Thymus (tissue), 11 donors: Measurements from ENCODE around the gene RGL2. TPM values are rescaled to one million over a fixed set of nuclear protein-coding genes. Genes with fewer than 3 reads are reported as not detected.

ENCODE experiments used
- DNase-seq, 9 donors: peaks; one replicate each; pipeline ENCODE4 v3.0.0-alpha.2; 2013; ENCODE audit warnings: low spot score in 9 of 9, low read depth in 6 of 9, missing footprints in 1 of 9
- H3K27ac ChIP-seq, 2 donors: one replicate each; pipeline ENCODE4 v1.5.1; 2013; ENCODE audit warnings: control low read depth in 1 of 2, low read depth in 1 of 2, low read length in 1 of 2, mild to moderate bottlenecking in 1 of 2, moderate library complexity in 1 of 2
- H3K27me3 ChIP-seq, 2 donors: one replicate each; pipeline ENCODE4 v1.5.1; 2013; ENCODE audit warnings: low read length in 1 of 2; ENCODE audit not compliant: control insufficient read depth in 2 of 2, insufficient read depth in 1 of 2
- H3K36me3 ChIP-seq, 2 donors: one replicate each; pipeline ENCODE4 v1.5.1; 2013; ENCODE audit warnings: low read length in 1 of 2, mild to moderate bottlenecking in 1 of 2, moderate library complexity in 1 of 2; ENCODE audit not compliant: control insufficient read depth in 2 of 2, insufficient read depth in 2 of 2
- H3K4me1 ChIP-seq, 2 donors: one replicate each; pipeline ENCODE4 v1.5.1; 2013; ENCODE audit warnings: low read length in 2 of 2; ENCODE audit not compliant: control insufficient read depth in 2 of 2, insufficient read depth in 2 of 2
- H3K4me3 ChIP-seq, 2 donors: one replicate each; pipeline ENCODE4 v1.5.1; 2013; ENCODE audit warnings: low read length in 2 of 2, control low read depth in 1 of 2, mild to moderate bottlenecking in 1 of 2
- H3K9me3 ChIP-seq, 2 donors: one replicate each; pipeline ENCODE4 v1.5.1; 2013; ENCODE audit warnings: low read length in 1 of 2, mild to moderate bottlenecking in 1 of 2; ENCODE audit not compliant: control insufficient read depth in 2 of 2, insufficient read depth in 1 of 2
- WGBS: extraction: QIAGEN DNeasy Blood & Tissue Kit; methylation state at CpG from one replicate; pipeline ENCODE4 v1.1.7; 2013; 5-methylcytosine and 5-hydroxymethylcytosine counted together
- polyA plus RNA-seq: library from polyadenylated mRNA; stranded (reverse); fragments of 200-250 nt; gene quantifications from one replicate; pipeline ENCODE4 v1.2.3, GENCODE V29; 2013
- total RNA-seq: library from RNA; stranded (reverse); fragments of 120-200 nt; gene quantifications from one replicate; pipeline ENCODE4 v1.2.4, GENCODE V29; 2013
- donor health status: healthy.

The RGL2 gene
- total and polyA plus RNA-seq, 2 donors, result 19.9 to 120 TPM

DNA sequence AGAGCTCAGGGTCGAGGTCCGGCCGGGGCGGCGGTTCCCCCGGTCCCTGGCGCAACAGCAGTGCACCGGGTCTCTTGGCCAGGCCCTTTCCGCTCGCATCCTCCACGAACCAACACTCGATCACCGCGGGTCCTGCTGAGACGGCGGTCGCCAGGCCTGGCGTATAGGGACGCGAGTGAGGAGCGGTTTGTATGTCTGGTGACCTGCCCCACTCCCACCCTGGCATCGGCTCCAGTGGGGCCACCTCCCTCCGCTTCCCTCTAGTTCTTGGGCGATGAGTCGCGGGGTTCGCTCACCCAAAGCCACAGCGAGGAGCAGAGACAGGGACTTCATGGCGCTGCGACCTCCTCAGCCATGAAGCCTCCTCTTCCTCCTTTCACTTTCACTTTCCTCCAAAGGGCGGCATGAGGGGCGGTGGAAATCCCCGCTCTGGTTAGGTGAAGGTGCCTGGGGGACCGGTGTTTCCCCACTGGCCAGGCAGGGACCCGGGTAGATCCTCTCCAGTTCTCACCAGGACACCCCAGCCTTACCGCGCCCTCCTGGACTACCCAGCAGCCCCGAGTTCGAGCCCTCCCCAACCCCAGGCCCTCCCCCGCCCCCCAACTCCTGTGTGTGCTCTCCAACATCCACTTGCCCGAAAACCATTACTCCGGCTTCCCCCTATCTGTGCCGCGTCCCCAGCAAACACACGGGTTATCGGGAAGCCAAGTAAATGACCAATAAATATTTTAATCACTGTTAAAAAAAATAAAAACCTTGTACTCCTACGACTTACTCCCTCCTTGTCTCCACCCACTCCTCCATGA is 15.2 kb upstream of the RGL2 start, which contains the start of gene TAPBP:
TAPBP (minus strand) TSS at position 370 of the 806 bp plus-strand sequence; CDS start at position 333, 37 bp downstream.
- DNase-seq, result peak in 7 of 9 donors; percentile 56 to 90 (median 75)
- H3K36me3 ChIP-seq, result peaks cover 5 to 31% of the 10 kb centered on the region in 2 donors
- peaks cover 0 to 4% of the 10 kb centered on the region in 2 donors for H3K9me3 ChIP-seq
- H3K27me3 ChIP-seq, result no peaks in the 10 kb centered on the region
- H3K27ac ChIP-seq, result peak within 1 kb of the TSS; percentile 92 to 98
- H3K4me1 ChIP-seq, result peaks cover 16 to 43% of the 10 kb centered on the region in 2 donors
- H3K4me3 ChIP-seq, result peak within 1 kb of the TSS; percentile 65 to 94
- under 1% methylated on average over 47 of the region's 47 CpGs for WGBS

GRCh38 chr6:33313105-33313708 is 14.5 kb upstream of the RGL2 start:
- Histone ChIP-seq H3K4me3 (peak overlapping the region; percentile 65 to 94), H3K36me3 (peaks cover 6 to 32% of the 10 kb centered on the region in 2 donors), H3K27me3 (no peaks in the 10 kb centered on the region), H3K4me1 (peaks cover 16 to 36% of the 10 kb centered on the region in 2 donors), H3K27ac (peak overlapping the region; percentile 92 to 98), H3K9me3 (peaks cover 0 to 4% of the 10 kb centered on the region in 2 donors)
- DNase-seq, result peak in 4 of 9 donors; percentile 33 to 69 (median 44)
- under 1% methylated on average over 33 of the region's 33 CpGs for WGBS

DNA sequence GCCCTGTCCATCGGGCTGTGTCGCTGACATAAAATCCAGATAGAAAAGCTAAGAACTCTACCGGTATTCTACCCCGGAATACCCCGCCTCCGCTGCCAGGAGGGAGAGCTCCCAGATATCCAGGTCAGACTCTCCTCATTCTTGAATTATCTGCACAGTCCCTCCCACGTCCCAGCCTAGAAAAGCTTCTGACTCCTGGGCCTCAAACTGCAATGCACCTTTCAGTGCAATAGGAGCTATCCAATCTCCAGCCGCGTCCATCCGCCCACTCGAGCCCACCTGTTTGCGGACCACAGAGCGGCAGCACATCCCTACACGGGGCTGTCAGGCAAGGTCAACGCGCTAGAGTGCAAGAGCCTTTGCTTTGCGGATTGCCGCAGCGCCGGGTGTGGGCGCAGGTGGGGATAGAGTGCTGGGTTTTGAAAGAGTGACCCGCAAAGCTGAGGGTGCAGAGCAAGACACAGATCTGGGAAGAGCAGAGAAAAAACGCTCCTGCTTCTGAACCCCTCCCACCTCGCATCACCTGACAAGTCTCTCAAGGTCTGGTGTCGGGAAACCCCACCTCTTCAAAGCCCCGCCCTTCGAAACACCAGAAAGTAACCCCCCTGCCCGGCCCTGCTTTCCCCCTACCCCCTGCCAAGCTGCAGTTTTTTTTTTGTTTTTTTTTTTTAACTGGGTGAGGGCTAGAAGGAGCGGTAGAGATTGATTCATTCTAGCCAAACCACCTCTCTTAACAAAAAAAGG is 13.8 kb upstream of the RGL2 start:
- H3K27ac ChIP-seq, result peak overlapping the region; percentile 92 to 98
- peaks cover 0 to 4% of the 10 kb centered on the region in 2 donors for H3K9me3 ChIP-seq
- peaks cover 8 to 33% of the 10 kb centered on the region in 2 donors for H3K36me3 ChIP-seq
- peak in 7 of 9 donors; percentile 62 to 92 (median 79) for DNase-seq
- H3K4me1 ChIP-seq, result peaks cover 16 to 34% of the 10 kb centered on the region in 2 donors
- H3K4me3 ChIP-seq, result peak overlapping the region; percentile 65 to 94
- no peaks in the 10 kb centered on the region for H3K27me3 ChIP-seq
- 20% methylated on average over 29 of the region's 29 CpGs for WGBS

DNA sequence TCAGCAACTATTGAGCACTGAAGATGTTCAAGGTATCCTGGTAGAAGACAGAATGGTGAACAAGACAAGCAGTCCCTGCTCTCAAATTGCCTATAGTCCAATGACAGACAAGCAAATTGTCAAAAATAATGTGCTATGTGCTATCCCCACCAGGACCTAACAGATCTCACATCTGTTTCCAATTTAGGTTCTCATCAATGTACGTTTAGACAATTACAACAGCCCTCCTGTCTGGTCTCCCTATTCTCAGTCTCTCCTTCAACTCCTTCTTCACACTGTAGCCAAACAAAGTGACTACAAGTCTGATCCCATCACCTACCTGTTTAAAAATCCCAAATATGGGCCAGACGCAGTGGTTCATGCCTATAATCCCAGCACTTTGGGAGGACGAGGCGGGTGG is 7.6 kb upstream of the RGL2 start:
- 96% methylated on average over 4 of the region's 4 CpGs for WGBS
- H3K4me1 ChIP-seq, result no peaks in the 10 kb centered on the region
- no peaks in the 10 kb centered on the region for H3K9me3 ChIP-seq
- H3K36me3 ChIP-seq, result peaks cover 40 to 70% of the 10 kb centered on the region in 2 donors
- H3K4me3 ChIP-seq, result no peak overlapping the region
- DNase-seq, result no peak
- H3K27me3 ChIP-seq, result no peaks in the 10 kb centered on the region
- no peak overlapping the region for H3K27ac ChIP-seq

GRCh38 chr6:33305052-33305451 is 6.3 kb upstream of the RGL2 start:
- Histone ChIP-seq H3K27ac (no peak overlapping the region), H3K9me3 (no peaks in the 10 kb centered on the region), H3K4me1 (peaks cover under 1 to 5% of the 10 kb centered on the region in 2 donors), H3K27me3 (no peaks in the 10 kb centered on the region), H3K4me3 (no peak overlapping the region), H3K36me3 (peaks cover 38 to 63% of the 10 kb centered on the region in 2 donors)
- no peak for DNase-seq
- 97% methylated on average over 8 of the region's 8 CpGs for WGBS

DNA sequence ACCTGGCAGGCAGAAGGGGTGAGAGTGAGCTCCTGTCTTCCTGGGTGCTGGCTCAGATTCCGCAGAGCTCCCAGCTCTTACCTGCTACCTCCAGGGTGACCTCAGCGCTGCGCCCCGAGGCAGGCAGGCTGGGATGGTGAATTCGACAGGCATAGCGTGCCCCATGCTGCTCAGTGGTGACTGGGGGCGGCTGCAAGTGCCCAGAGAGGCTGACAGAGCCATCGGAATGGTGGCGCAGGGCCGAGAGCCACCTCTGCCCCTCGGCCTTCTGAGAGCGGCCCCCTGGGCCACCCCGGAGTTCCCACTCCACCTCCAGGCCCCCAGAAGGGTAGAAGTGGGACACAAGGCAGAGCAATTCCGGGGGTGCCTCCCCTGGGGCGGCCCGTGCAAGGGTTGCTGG is 5.5 kb upstream of the RGL2 start:
- Histone ChIP-seq H3K9me3 (no peaks in the 10 kb centered on the region), H3K36me3 (peaks cover 38 to 58% of the 10 kb centered on the region in 2 donors), H3K4me1 (peaks cover 3 to 11% of the 10 kb centered on the region in 2 donors), H3K27me3 (no peaks in the 10 kb centered on the region), H3K4me3 (no peak overlapping the region), H3K27ac (no peak overlapping the region)
- WGBS, result 97% methylated on average over 16 of the region's 16 CpGs
- DNase-seq, result no peak

GRCh38 chr6:33301877-33302276 is 3.1 kb upstream of the RGL2 start:
- peaks cover 37 to 49% of the 10 kb centered on the region in 2 donors for H3K36me3 ChIP-seq
- DNase-seq, result no peak
- over 99% methylated on average over 3 of the region's 3 CpGs for WGBS
- no peak overlapping the region for H3K4me3 ChIP-seq
- H3K27ac ChIP-seq, result no peak overlapping the region
- H3K27me3 ChIP-seq, result no peaks in the 10 kb centered on the region
- peaks cover 12 to 24% of the 10 kb centered on the region in 2 donors for H3K4me1 ChIP-seq
- no peaks in the 10 kb centered on the region for H3K9me3 ChIP-seq

DNA sequence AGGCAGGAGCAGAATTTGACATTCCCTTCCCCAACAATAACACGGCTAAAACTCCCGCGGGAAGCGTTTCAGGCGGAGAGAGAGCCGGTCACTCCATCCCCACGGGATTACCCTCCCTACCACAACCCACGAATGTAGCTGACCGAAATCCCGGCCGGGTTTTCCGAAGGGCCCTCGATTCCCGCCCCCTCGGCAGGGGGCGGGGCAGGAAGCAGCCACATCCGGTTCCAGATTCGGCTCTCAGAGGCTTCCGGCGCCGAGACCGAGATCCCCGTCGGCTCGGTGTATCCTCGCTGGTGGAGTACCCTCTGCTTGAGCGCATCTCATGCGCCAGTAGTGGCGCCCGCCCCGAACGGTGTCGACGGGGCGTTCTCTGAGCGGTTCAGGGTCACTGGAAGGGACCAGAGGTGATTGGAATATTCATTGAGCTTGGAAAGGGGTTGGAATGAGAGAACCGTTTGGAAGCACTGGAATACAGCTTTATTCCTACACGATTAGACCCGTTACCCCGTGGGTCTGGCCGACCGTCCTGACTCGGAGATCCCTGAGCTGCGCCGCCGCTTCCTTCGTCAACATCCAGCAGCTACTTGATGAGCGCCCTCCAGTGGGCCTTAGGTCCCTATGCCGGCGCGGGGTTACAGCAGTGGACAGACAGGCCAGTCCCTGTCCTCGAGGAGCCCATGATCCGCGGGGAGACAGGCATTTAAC is 649 bp upstream of the RGL2 start:
- WGBS, result under 1% methylated on average over 54 of the region's 54 CpGs
- Histone ChIP-seq H3K36me3 (peaks cover 42 to 49% of the 10 kb centered on the region in 2 donors), H3K27me3 (no peaks in the 10 kb centered on the region), H3K4me1 (peaks cover 14 to 24% of the 10 kb centered on the region in 2 donors), H3K27ac (peak overlapping the region; percentile 99 to 100), H3K9me3 (peaks cover 0 to 3% of the 10 kb centered on the region in 2 donors), H3K4me3 (peak overlapping the region; percentile 97 to 98)
- DNase-seq, result peak; percentile 83 to 97 (median 91)
